Lung (tissue), 12 donors: ENCODE data around the gene ROCK1. TPM values are rescaled to one million over a fixed set of nuclear protein-coding genes. Genes with fewer than 3 reads are reported as not detected.

Source experiments
- ATAC-seq: fragments of 200-7000 bp; cut with Tn5 transposase; one replicate; pipeline ENCODE4 v1.9.1; 2020; ENCODE audit warnings: moderate number of reproducible peaks; ENCODE audit not compliant: insufficient read depth, low FRiP score
- DNase-seq, 3 donors: peaks; one replicate each; pipeline ENCODE4 v3.0.0-alpha.2; 2013 to 2017
- H3K27ac ChIP-seq, 2 donors: one replicate each; pipeline ENCODE4 v1.5.1; 2013; ENCODE audit warnings: mild to moderate bottlenecking in 2 of 2, moderate library complexity in 2 of 2, control low read depth in 1 of 2, inconsistent platforms in 1 of 2, low read depth in 1 of 2, low read length in 1 of 2
- H3K27me3 ChIP-seq, 3 donors: one replicate each; pipeline ENCODE4 v1.5.1; 2013; ENCODE audit warnings: low read length in 2 of 3; ENCODE audit not compliant: control insufficient read depth in 3 of 3, insufficient read depth in 3 of 3
- H3K36me3 ChIP-seq, 4 donors: one replicate each; pipeline ENCODE4 v1.5.1; 2013; ENCODE audit warnings: low read length in 4 of 4, mild to moderate bottlenecking in 1 of 4, moderate library complexity in 1 of 4; ENCODE audit not compliant: control insufficient read depth in 4 of 4, insufficient read depth in 4 of 4
- H3K4me1 ChIP-seq, 5 donors: one replicate each; pipeline ENCODE4 v1.5.1; 2013; ENCODE audit warnings: low read length in 5 of 5, mild to moderate bottlenecking in 2 of 5, moderate library complexity in 1 of 5; ENCODE audit not compliant: control insufficient read depth in 5 of 5, insufficient read depth in 5 of 5
- H3K4me3 ChIP-seq: one replicate; pipeline ENCODE4 v1.5.1; 2013; ENCODE audit warnings: mild to moderate bottlenecking, control low read depth, moderate library complexity
- H3K9ac ChIP-seq, 2 donors: one replicate each; pipeline ENCODE4 v1.5.1; 2013; ENCODE audit warnings: low read length in 2 of 2, control low read depth in 1 of 2; ENCODE audit not compliant: insufficient read depth in 1 of 2
- H3K9me3 ChIP-seq, 4 donors: one replicate each; pipeline ENCODE4 v1.5.1; 2013; ENCODE audit warnings: low read length in 3 of 4, mild to moderate bottlenecking in 1 of 4, moderate library complexity in 1 of 4; ENCODE audit not compliant: control insufficient read depth in 4 of 4, insufficient read depth in 3 of 4
- CTCF ChIP-seq: IDR thresholded peaks from 2 replicates; pipeline ENCODE4 v1.5.1; 2012; ENCODE audit warnings: mild to moderate bottlenecking; ENCODE audit errors: control extremely low read depth, extremely low read depth
- WGBS, 2 donors: extraction: QIAGEN DNeasy Blood & Tissue Kit; methylation state at CpG; one replicate each; pipeline ENCODE4 v1.1.7; 2013; 5-methylcytosine and 5-hydroxymethylcytosine counted together
- polyA plus RNA-seq, 2 donors: library from polyadenylated mRNA; stranded (reverse); fragments of 200-250 nt; gene quantifications; one replicate each; pipeline ENCODE4 v1.2.1, GENCODE V29; 2013
- total RNA-seq, 2 donors: library from RNA; depleted of rRNA in 1 of 2; stranded (reverse); fragments of >200 nt in 1 of 2; gene quantifications; one replicate each; pipeline ENCODE4 v1.2.1, GENCODE V29; 2014 to 2021
- donor health status: control.
- donor health status: control.
- donor health status: Bipolar disorder and iron deficiency.
- donor health status: healthy.
- donor health status: DM: yes; HTN: yes; CAD: no.

ROCK1 gene
- total and polyA plus RNA-seq, 4 donors, result 13.4 to 115 (median 35.9) TPM

GRCh38 chr18:21069468-21069867, 42.1 kb downstream of the ROCK1 start:
- no peak for TF ChIP-seq CTCF

GRCh38 chr18:21064347-21064746, 47.3 kb downstream of the ROCK1 start:
- Histone ChIP-seq H3K27ac (no peak overlapping the region), H3K4me3 (no peak overlapping the region), H3K4me1 (no peaks in the 10 kb centered on the region), H3K27me3 (no peaks in the 10 kb centered on the region), H3K36me3 (peaks cover 0 to 12% (median 4%) of the 10 kb centered on the region in 4 donors), H3K9me3 (no peaks in the 10 kb centered on the region), H3K9ac (no peak overlapping the region)
- DNase-seq (no peak), ATAC-seq (no peak)
- no peak for TF ChIP-seq CTCF

More at GRCh38 chr18:21069468-21069867, 42.1 kb downstream of the ROCK1 start:
- Histone ChIP-seq H3K4me3 (no peak overlapping the region), H3K36me3 (peaks cover 0 to 2% (median 0%) of the 10 kb centered on the region in 4 donors), H3K27me3 (no peaks in the 10 kb centered on the region), H3K9ac (no peak overlapping the region), H3K4me1 (peaks cover 0 to 5% (median 0%) of the 10 kb centered on the region in 5 donors), H3K27ac (no peak overlapping the region), H3K9me3 (no peaks in the 10 kb centered on the region)
- ATAC-seq, result no peak
- 91 to 93% methylated on average over 1 of the region's 1 CpG for WGBS, 2 donors
- DNase-seq, result no peak

- H3K27me3 ChIP-seq, result no peaks in the 10 kb centered on the region
- no peak overlapping the region for H3K9ac ChIP-seq
- 91 to 96% methylated on average over 1 of the region's 1 CpG for WGBS, 2 donors
- H3K9me3 ChIP-seq, result no peaks in the 10 kb centered on the region
- no peak overlapping the region for H3K4me3 ChIP-seq
- no peak for DNase-seq
- H3K4me1 ChIP-seq, result no peaks in the 10 kb centered on the region
- TF ChIP-seq CTCF, result no peak
- H3K36me3 ChIP-seq, result peaks cover 0 to 12% (median 4%) of the 10 kb centered on the region in 4 donors
- H3K27ac ChIP-seq, result no peak overlapping the region
- ATAC-seq, result no peak
These were observed 48.6 kb downstream of the ROCK1 start for GRCh38 chr18:21063011-21063410.

- H3K9ac ChIP-seq, result no peak overlapping the region
- H3K27me3 ChIP-seq, result no peaks in the 10 kb centered on the region
- no peak overlapping the region for H3K4me3 ChIP-seq
- no peak for ATAC-seq
- TF ChIP-seq CTCF, result no peak
- H3K36me3 ChIP-seq, result peaks cover 0 to 12% (median 3%) of the 10 kb centered on the region in 4 donors
- peaks cover 0 to 23% (median 0%) of the 10 kb centered on the region in 5 donors for H3K4me1 ChIP-seq
- no peak overlapping the region for H3K27ac ChIP-seq
- no peak for DNase-seq
- WGBS, 2 donors, result 81 to 89% methylated on average over 1 of the region's 1 CpG
- no peaks in the 10 kb centered on the region for H3K9me3 ChIP-seq
These were observed 54.5 kb downstream of the ROCK1 start for GRCh38 chr18:21057112-21057511.
